ENCODE measurements around the gene AOPEP. TPM values are rescaled to one million over a fixed set of nuclear protein-coding genes. Genes with fewer than 3 reads are reported as not detected.
A peak's percentile ranks its signal among the peaks of the same experiment; 100 is the strongest.

AOPEP gene
- total RNA-seq, 1 donor from 2014 or later = 305 TPM

DNA sequence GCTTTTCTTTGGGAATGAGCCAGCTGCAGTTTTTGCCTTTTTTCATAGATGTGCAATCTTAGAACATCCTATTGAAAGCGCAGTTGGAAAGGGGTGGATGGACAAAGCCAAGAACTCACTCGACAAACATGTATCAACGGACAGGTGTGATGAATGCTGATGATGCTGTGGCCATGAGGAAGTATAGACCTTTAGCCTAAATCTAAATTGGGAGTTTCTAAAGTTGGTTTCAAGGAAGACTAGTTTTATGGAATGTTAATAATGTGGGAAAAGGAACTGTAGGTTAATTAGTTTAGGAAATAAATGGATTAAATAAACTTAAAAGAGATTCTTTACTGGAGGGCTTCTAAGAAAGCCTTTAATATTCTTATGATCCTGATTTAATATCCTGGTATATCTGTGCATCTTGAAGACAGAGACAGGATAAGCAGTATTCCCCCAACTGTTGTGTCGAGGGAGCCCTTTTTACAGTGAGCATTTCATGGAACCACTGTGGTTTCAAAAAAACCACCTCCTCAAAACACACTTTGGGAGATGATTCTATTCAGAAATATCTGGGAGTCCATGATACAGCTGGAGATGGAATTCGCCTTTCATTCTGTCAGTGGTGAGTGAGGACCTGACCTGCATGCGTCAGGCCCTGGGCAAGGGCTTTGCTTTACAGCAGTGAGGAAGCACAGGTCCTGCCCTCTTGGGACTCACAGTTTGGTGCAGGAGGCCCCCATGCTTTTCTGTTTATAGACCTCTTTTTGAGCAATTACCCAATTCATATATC is 82.6 kb downstream of the AOPEP start:
- H3K9me3 ChIP-seq = no peaks in the 10 kb centered on the region
- no peak overlapping the region for H3K4me3 ChIP-seq
- peaks cover 48% of the 10 kb centered on the region for H3K4me1 ChIP-seq
- TF ChIP-seq POLR2A (IDR thresholded peaks at IDR 0.05) = no peak
- TF ChIP-seq POLR2AphosphoS5 (IDR thresholded peaks at IDR 0.05; ENCODE audit: insufficient read depth in 1 of 2, low read depth in 1 of 2) = no peak
- TF ChIP-seq CTCF (IDR thresholded peaks at IDR 0.05) = no peak
- H3K27ac ChIP-seq = peak overlapping the region; percentile 30
- H3K36me3 ChIP-seq = peaks cover 0 to 5% of the 10 kb centered on the region in 2 donors
- no peaks in the 10 kb centered on the region for H3K27me3 ChIP-seq
- DNase-seq (ENCODE audit: extremely low spot score in 2 of 2) = no peak
- intact Hi-C loops (cut with DNase I) = no loop called here

GRCh38 chr9:94809778-94810177 is 83.3 kb downstream of the AOPEP start:
- TF ChIP-seq CTCF (IDR thresholded peaks at IDR 0.05) = no peak
- Histone ChIP-seq H3K9me3 (no peaks in the 10 kb centered on the region), H3K27ac (no peak overlapping the region), H3K4me1 (peaks cover 41% of the 10 kb centered on the region), H3K4me3 (no peak overlapping the region), H3K27me3 (no peaks in the 10 kb centered on the region), H3K36me3 (peaks cover 0 to 5% of the 10 kb centered on the region in 2 donors)
- DNase-seq (ENCODE audit: extremely low spot score in 2 of 2) = no peak
- intact Hi-C loops (cut with DNase I) = no loop called here

GRCh38 chr9:94811074-94811473 is 84.6 kb downstream of the AOPEP start:
- intact Hi-C loops (cut with DNase I) = no loop called here
- Histone ChIP-seq H3K4me1 (peaks cover 34% of the 10 kb centered on the region), H3K27ac (no peak overlapping the region), H3K4me3 (no peak overlapping the region), H3K9me3 (no peaks in the 10 kb centered on the region), H3K27me3 (no peaks in the 10 kb centered on the region), H3K36me3 (peaks cover 0 to 5% of the 10 kb centered on the region in 2 donors)
- no peak for DNase-seq (ENCODE audit: extremely low spot score in 2 of 2)
- TF ChIP-seq POLR2A (IDR thresholded peaks at IDR 0.05) (no peak), POLR2AphosphoS5 (IDR thresholded peaks at IDR 0.05; ENCODE audit: insufficient read depth in 1 of 2, low read depth in 1 of 2) (no peak), CTCF (IDR thresholded peaks at IDR 0.05) (no peak)

DNA sequence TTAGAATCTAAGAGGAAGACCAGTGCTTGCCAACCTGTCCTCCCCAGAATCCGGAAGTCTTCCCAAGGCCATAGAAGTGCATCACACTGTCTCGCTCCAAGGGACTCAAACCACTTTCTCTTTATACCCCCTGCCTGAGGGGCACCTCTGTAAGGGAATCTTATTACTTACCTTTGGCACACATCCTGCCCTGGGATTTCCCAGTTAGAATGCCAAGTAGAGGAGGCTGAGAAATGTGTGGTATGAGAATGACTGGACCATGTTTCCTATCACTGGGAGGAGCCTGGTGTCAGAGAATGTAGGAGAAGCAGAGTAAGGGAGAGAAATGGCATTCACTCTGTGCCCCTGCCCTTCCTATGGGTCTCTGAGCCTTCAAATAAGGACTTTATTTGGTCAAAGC is 85.8 kb downstream of the AOPEP start:
- H3K9me3 ChIP-seq = no peaks in the 10 kb centered on the region
- H3K36me3 ChIP-seq = peaks cover 0 to 5% of the 10 kb centered on the region in 2 donors
- H3K4me3 ChIP-seq = no peak overlapping the region
- H3K27me3 ChIP-seq = no peaks in the 10 kb centered on the region
- peak overlapping the region; percentile 29 for H3K27ac ChIP-seq
- TF ChIP-seq CTCF (IDR thresholded peaks at IDR 0.05) (no peak), POLR2AphosphoS5 (IDR thresholded peaks at IDR 0.05; ENCODE audit: insufficient read depth in 1 of 2, low read depth in 1 of 2) (no peak), POLR2A (IDR thresholded peaks at IDR 0.05) (no peak)
- peaks cover 22% of the 10 kb centered on the region for H3K4me1 ChIP-seq
- no peak for DNase-seq (ENCODE audit: extremely low spot score in 2 of 2)
- intact Hi-C loops (cut with DNase I) = no loop called here

- intact Hi-C loops (cut with DNase I) = no loop called here
- Histone ChIP-seq H3K27ac (no peak overlapping the region), H3K36me3 (peaks cover 0 to 5% of the 10 kb centered on the region in 2 donors), H3K4me1 (peaks cover 27% of the 10 kb centered on the region), H3K4me3 (no peak overlapping the region), H3K9me3 (no peaks in the 10 kb centered on the region), H3K27me3 (no peaks in the 10 kb centered on the region)
- DNase-seq (ENCODE audit: extremely low spot score in 2 of 2) = no peak
- TF ChIP-seq CTCF (IDR thresholded peaks at IDR 0.05) (no peak), POLR2A (IDR thresholded peaks at IDR 0.05) (no peak), POLR2AphosphoS5 (IDR thresholded peaks at IDR 0.05; ENCODE audit: insufficient read depth in 1 of 2, low read depth in 1 of 2) (no peak)
Measured at GRCh38 chr9:94813379-94813778, 86.9 kb downstream of the AOPEP start.
